GM21528 (cell line): ENCODE measurements around the gene CHKA.

Source experiments
- ATAC-seq: cut with Tn5 transposase; IDR thresholded peaks from one replicate; pipeline ENCODE4 v1.9.1; 2021; ENCODE audit warnings: mild to moderate bottlenecking, moderate library complexity; ENCODE audit not compliant: unreplicated experiment, low FRiP score

Gene CHKA

GRCh38 chr11:68143310-68143689 lies 22.1 kb upstream of the CHKA start:
- ATAC-seq, result no peak

GRCh38 chr11:68142441-68143309 lies 21.5 kb upstream of the CHKA start:
- no peak for ATAC-seq

GRCh38 chr11:68142028-68142412 lies 20.8 kb upstream of the CHKA start:
- ATAC-seq, result no peak

- no peak for ATAC-seq
These were observed 20.2 kb upstream of the CHKA start for GRCh38 chr11:68141246-68142027.

GRCh38 chr11:68140496-68141245 lies 19.5 kb upstream of the CHKA start:
- no peak for ATAC-seq

- ATAC-seq, result no peak
These were observed 17.0 kb upstream of the CHKA start for GRCh38 chr11:68138237-68138636.

- no peak for ATAC-seq
These were observed 16.6 kb upstream of the CHKA start for GRCh38 chr11:68137833-68138232.

GRCh38 chr11:68136866-68137265 lies 15.7 kb upstream of the CHKA start:
- no peak for ATAC-seq

GRCh38 chr11:68135161-68135560 lies 14.0 kb upstream of the CHKA start:
- ATAC-seq, result no peak

GRCh38 chr11:68133761-68134160 lies 12.6 kb upstream of the CHKA start:
- ATAC-seq, result no peak

- no peak for ATAC-seq
These were observed 8.9 kb upstream of the CHKA start for GRCh38 chr11:68130121-68130520.

- ATAC-seq, result no peak
These were observed 7.6 kb upstream of the CHKA start for GRCh38 chr11:68128682-68129327.

GRCh38 chr11:68127714-68128681 lies 6.8 kb upstream of the CHKA start:
- no peak for ATAC-seq

- no peak for ATAC-seq
These were observed 4.0 kb upstream of the CHKA start for GRCh38 chr11:68125164-68125563.

GRCh38 chr11:68122936-68123539 lies 1.9 kb upstream of the CHKA start:
- no peak for ATAC-seq

- peak; percentile 13 for ATAC-seq
These were observed 718 bp downstream of the CHKA start for GRCh38 chr11:68120273-68121066.

- no peak for ATAC-seq
These were observed 2.3 kb downstream of the CHKA start for GRCh38 chr11:68118706-68119448.
